Measurements from ENCODE around the gene WDFY2. TPM values are rescaled to one million over a fixed set of nuclear protein-coding genes. Genes with fewer than 3 reads are reported as not detected.

Gene WDFY2
- total RNA-seq, 4 donors from 2014 or later, result 6.0 to 11.3 (median 9.7) TPM

GRCh38 chr13:51624695-51625345 lies 40.6 kb downstream of the WDFY2 start:
- H3K9me3 ChIP-seq, result no peaks in the 10 kb centered on the region
- no peak for TF ChIP-seq CTCF (IDR thresholded peaks at IDR 0.05)
- TF ChIP-seq POLR2A (IDR thresholded peaks at IDR 0.05), result no peak
- no peak overlapping the region for H3K4me3 ChIP-seq
- H3K36me3 ChIP-seq, result no peaks in the 10 kb centered on the region
- H3K27me3 ChIP-seq, result no peaks in the 10 kb centered on the region
- H3K4me1 ChIP-seq, result no peaks in the 10 kb centered on the region
- H3K27ac ChIP-seq, result no peak overlapping the region
- no peak for DNase-seq

- H3K9me3 ChIP-seq, result no peaks in the 10 kb centered on the region
- H3K36me3 ChIP-seq, result no peaks in the 10 kb centered on the region
- DNase-seq, result no peak
- H3K4me1 ChIP-seq, result no peaks in the 10 kb centered on the region
- H3K4me3 ChIP-seq, result no peak overlapping the region
- no peak overlapping the region for H3K27ac ChIP-seq
- no peaks in the 10 kb centered on the region for H3K27me3 ChIP-seq
- TF ChIP-seq CTCF (IDR thresholded peaks at IDR 0.05), result no peak
- no peak for TF ChIP-seq POLR2A (IDR thresholded peaks at IDR 0.05)
Observed at GRCh38 chr13:51625555-51626345, 41.5 kb downstream of the WDFY2 start.

GRCh38 chr13:51626749-51627148 lies 42.5 kb downstream of the WDFY2 start:
- H3K9me3 ChIP-seq, result no peaks in the 10 kb centered on the region
- no peaks in the 10 kb centered on the region for H3K4me1 ChIP-seq
- no peak overlapping the region for H3K27ac ChIP-seq
- no peaks in the 10 kb centered on the region for H3K36me3 ChIP-seq
- no peak overlapping the region for H3K4me3 ChIP-seq
- no peaks in the 10 kb centered on the region for H3K27me3 ChIP-seq
- DNase-seq, result no peak
- TF ChIP-seq POLR2A (IDR thresholded peaks at IDR 0.05), result no peak
- TF ChIP-seq CTCF (IDR thresholded peaks at IDR 0.05), result no peak

GRCh38 chr13:51628059-51628852 lies 44.0 kb downstream of the WDFY2 start:
- DNase-seq, result no peak
- no peaks in the 10 kb centered on the region for H3K4me1 ChIP-seq

GRCh38 chr13:51629491-51630287 lies 45.4 kb downstream of the WDFY2 start:
- Histone ChIP-seq H3K27ac (no peak overlapping the region), H3K4me3 (no peak overlapping the region), H3K27me3 (no peaks in the 10 kb centered on the region), H3K4me1 (no peaks in the 10 kb centered on the region), H3K9me3 (no peaks in the 10 kb centered on the region), H3K36me3 (no peaks in the 10 kb centered on the region)
- no peak for DNase-seq
- TF ChIP-seq CTCF (IDR thresholded peaks at IDR 0.05) (no peak), POLR2A (IDR thresholded peaks at IDR 0.05) (no peak)

More at GRCh38 chr13:51628059-51628852, 44.0 kb downstream of the WDFY2 start:
- Histone ChIP-seq H3K9me3 (no peaks in the 10 kb centered on the region), H3K36me3 (no peaks in the 10 kb centered on the region), H3K27ac (no peak overlapping the region), H3K4me3 (no peak overlapping the region), H3K27me3 (no peaks in the 10 kb centered on the region)
- no peak for TF ChIP-seq POLR2A (IDR thresholded peaks at IDR 0.05)
